Mesendoderm (in vitro differentiated cells): ENCODE results near the gene ETV2.

Source experiments
- DNase-seq: peaks from one replicate; pipeline ENCODE4 v3.0.0; 2013
- H2AK5ac ChIP-seq: 2 replicates; pipeline ENCODE4 v1.6.1; 2013; ENCODE audit warnings: low read length, inconsistent platforms
- H2BK120ac ChIP-seq: 2 replicates; pipeline ENCODE4 v1.6.1; 2013; ENCODE audit warnings: low read depth, mild to moderate bottlenecking, low read length, moderate library complexity, mixed read lengths
- H2BK15ac ChIP-seq: replicated peaks from 2 replicates; pipeline ENCODE4 v1.6.1; 2013; ENCODE audit warnings: low read depth, mild to moderate bottlenecking, moderate library complexity
- H2BK5ac ChIP-seq: 2 replicates; pipeline ENCODE4 v1.6.1; 2013; ENCODE audit warnings: low read length, inconsistent platforms
- H3K18ac ChIP-seq: 2 replicates; pipeline ENCODE4 v1.6.1; 2013; ENCODE audit warnings: mild to moderate bottlenecking, low read length, mixed read lengths
- H3K23ac ChIP-seq: one replicate; pipeline ENCODE4 v1.6.1; 2013; ENCODE audit warnings: low read length
- H3K27ac ChIP-seq: 2 replicates; pipeline ENCODE4 v1.5.1; 2013; ENCODE audit warnings: low read depth, mild to moderate bottlenecking, inconsistent platforms, low read length, moderate library complexity
- H3K27me3 ChIP-seq: 2 replicates; pipeline ENCODE4 v1.6.1; 2013; ENCODE audit warnings: low read length, control low read depth, mild to moderate bottlenecking, inconsistent platforms; ENCODE audit not compliant: insufficient read depth, poor library complexity
- H3K36me3 ChIP-seq: 2 replicates; pipeline ENCODE4 v1.6.1; 2013; ENCODE audit warnings: low read length, inconsistent platforms; ENCODE audit not compliant: control insufficient read depth, insufficient read depth
- H3K4ac ChIP-seq: one replicate; pipeline ENCODE4 v1.6.1; 2013; ENCODE audit warnings: low read depth, mild to moderate bottlenecking, low read length, moderate library complexity
- H3K4me1 ChIP-seq: 2 replicates; pipeline ENCODE4 v1.6.1; 2013; ENCODE audit warnings: low read depth, low read length, inconsistent platforms; ENCODE audit not compliant: control insufficient read depth
- H3K4me2 ChIP-seq: 2 replicates; pipeline ENCODE4 v1.6.1; 2013; ENCODE audit warnings: low read length
- H3K4me3 ChIP-seq: 2 replicates; pipeline ENCODE4 v1.5.1; 2013; ENCODE audit warnings: mild to moderate bottlenecking, low read length
- H3K56ac ChIP-seq: one replicate; pipeline ENCODE4 v1.6.1; 2013; ENCODE audit warnings: low read length
- H3K79me1 ChIP-seq: 2 replicates; pipeline ENCODE4 v1.6.1; 2013; ENCODE audit warnings: low read length, inconsistent platforms
- H3K79me2 ChIP-seq: 2 replicates; pipeline ENCODE4 v1.6.1; 2013; ENCODE audit warnings: mild to moderate bottlenecking, low read length; ENCODE audit not compliant: control insufficient read depth, insufficient read depth
- H3K9ac ChIP-seq: 2 replicates; pipeline ENCODE4 v1.6.1; 2013; ENCODE audit warnings: low read length, inconsistent platforms
- H4K5ac ChIP-seq: one replicate; pipeline ENCODE4 v1.6.1; 2013; ENCODE audit warnings: low read length
- H4K8ac ChIP-seq: one replicate; pipeline ENCODE4 v1.6.1; 2013; ENCODE audit warnings: low read depth, mild to moderate bottlenecking, control low read depth, low read length, moderate library complexity
- WGBS: extraction: QIAGEN DNeasy Blood & Tissue Kit; methylation state at CpG from one replicate; pipeline ENCODE4 v1.1.7; 2013; ENCODE audit warnings: low lambda C conversion rate, missing lambda C conversion rate; ENCODE audit not compliant: insufficient coverage; ENCODE audit errors: extremely low coverage; 5-methylcytosine and 5-hydroxymethylcytosine counted together

The ETV2 gene

DNA sequence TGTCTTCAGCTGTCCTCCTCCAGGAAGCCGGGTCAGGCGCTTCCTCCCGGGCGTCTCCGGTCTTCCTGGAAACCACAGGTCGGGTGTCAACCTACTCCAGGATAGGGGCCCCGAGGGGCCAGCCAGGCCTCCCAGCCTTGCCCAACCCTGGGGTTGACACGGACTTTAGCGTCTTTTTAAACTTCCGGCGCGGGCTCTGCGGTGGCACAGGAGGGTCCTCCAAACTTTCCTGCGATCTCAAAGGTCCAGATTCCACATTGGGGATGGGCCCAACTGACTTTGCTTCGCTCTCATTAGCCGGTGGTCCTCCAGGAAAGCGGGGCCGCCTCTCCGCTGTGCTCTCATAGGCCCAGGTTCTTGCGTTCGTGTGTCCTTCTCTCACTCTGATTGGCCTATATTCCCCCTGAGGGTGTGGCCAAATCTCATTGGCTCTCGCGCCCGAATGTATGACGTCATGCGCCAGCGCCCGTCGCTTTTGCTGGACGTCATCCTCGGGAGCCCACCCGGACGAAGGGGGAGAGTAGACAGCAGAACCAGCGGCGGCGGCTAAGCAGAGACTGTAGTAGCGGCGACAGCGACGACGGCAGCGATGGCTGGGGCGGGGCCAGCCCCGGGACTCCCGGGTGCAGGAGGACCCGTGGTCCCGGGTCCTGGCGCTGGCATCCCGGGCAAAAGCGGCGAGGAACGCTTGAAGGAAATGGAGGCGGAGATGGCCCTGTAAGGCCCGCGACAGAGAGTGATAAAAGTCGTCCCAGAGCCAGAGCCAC lies 12.8 kb upstream of the ETV2 start, which contains the start of gene RBM42:
Gene RBM42 (plus strand): TSS at position 472 of the 767 bp plus-strand sequence. CDS start 118 bp downstream, at position 590.
- H2BK120ac ChIP-seq = no peak within 1 kb of the TSS
- H3K27me3 ChIP-seq = no peaks in the 10 kb centered on the region
- no peak within 1 kb of the TSS for H2BK15ac ChIP-seq
- H3K79me1 ChIP-seq = peaks cover 2% of the 10 kb centered on the region
- peak within 1 kb of the TSS; percentile 83 for H3K18ac ChIP-seq
- peak; percentile 100 for DNase-seq
- peak within 1 kb of the TSS; percentile 86 for H3K4me2 ChIP-seq
- no peak within 1 kb of the TSS for H2BK5ac ChIP-seq
- peaks cover 7% of the 10 kb centered on the region for H3K36me3 ChIP-seq
- no CpG with 5 or more reads among the region's 56 CpGs for WGBS
- H3K79me2 ChIP-seq = peaks cover 2% of the 10 kb centered on the region
- H3K4ac ChIP-seq = peak within 1 kb of the TSS; percentile 77
- H3K56ac ChIP-seq = peak within 1 kb of the TSS; percentile 89
- no peaks in the 10 kb centered on the region for H3K4me1 ChIP-seq
- no peak within 1 kb of the TSS for H4K5ac ChIP-seq
- peak within 1 kb of the TSS; percentile 96 for H3K4me3 ChIP-seq
- H3K9ac ChIP-seq = peak within 1 kb of the TSS; percentile 88
- H2AK5ac ChIP-seq = no peak within 1 kb of the TSS
- no peak within 1 kb of the TSS for H4K8ac ChIP-seq
- H3K23ac ChIP-seq = no peak within 1 kb of the TSS
- peak within 1 kb of the TSS; percentile 72 for H3K27ac ChIP-seq

DNA sequence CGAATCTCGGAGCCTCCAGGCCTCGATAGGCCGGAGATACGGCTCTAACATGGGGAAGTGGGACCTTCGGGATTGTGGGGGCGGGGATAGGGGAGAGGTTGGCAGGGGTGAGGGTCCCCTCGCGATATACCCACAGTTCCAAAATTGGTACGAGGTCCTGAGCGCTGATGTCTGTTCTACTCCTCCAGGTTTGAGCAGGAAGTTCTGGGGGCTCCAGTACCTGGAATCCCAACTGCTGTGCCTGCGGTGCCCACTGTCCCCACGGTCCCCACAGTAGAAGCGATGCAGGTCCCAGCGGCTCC lies 12.3 kb upstream of the ETV2 start:
- H3K56ac ChIP-seq = peak overlapping the region; percentile 89
- no peak overlapping the region for H2AK5ac ChIP-seq
- peak overlapping the region; percentile 77 for H3K4ac ChIP-seq
- no peak for DNase-seq
- H3K79me1 ChIP-seq = peaks cover 2% of the 10 kb centered on the region
- H2BK15ac ChIP-seq = no peak overlapping the region
- no CpG with 5 or more reads among the region's 15 CpGs for WGBS
- peak overlapping the region; percentile 96 for H3K4me3 ChIP-seq
- H3K9ac ChIP-seq = peak overlapping the region; percentile 88
- H3K36me3 ChIP-seq = peaks cover 8% of the 10 kb centered on the region
- no peak overlapping the region for H2BK5ac ChIP-seq
- no peak overlapping the region for H3K27ac ChIP-seq
- H3K27me3 ChIP-seq = no peaks in the 10 kb centered on the region
- H3K4me1 ChIP-seq = no peaks in the 10 kb centered on the region
- H4K5ac ChIP-seq = no peak overlapping the region
- H3K23ac ChIP-seq = no peak overlapping the region
- peak overlapping the region; percentile 44 for H3K18ac ChIP-seq
- H2BK120ac ChIP-seq = no peak overlapping the region
- H3K4me2 ChIP-seq = peak overlapping the region; percentile 86
- H3K79me2 ChIP-seq = peaks cover 2% of the 10 kb centered on the region
- H4K8ac ChIP-seq = no peak overlapping the region

DNA sequence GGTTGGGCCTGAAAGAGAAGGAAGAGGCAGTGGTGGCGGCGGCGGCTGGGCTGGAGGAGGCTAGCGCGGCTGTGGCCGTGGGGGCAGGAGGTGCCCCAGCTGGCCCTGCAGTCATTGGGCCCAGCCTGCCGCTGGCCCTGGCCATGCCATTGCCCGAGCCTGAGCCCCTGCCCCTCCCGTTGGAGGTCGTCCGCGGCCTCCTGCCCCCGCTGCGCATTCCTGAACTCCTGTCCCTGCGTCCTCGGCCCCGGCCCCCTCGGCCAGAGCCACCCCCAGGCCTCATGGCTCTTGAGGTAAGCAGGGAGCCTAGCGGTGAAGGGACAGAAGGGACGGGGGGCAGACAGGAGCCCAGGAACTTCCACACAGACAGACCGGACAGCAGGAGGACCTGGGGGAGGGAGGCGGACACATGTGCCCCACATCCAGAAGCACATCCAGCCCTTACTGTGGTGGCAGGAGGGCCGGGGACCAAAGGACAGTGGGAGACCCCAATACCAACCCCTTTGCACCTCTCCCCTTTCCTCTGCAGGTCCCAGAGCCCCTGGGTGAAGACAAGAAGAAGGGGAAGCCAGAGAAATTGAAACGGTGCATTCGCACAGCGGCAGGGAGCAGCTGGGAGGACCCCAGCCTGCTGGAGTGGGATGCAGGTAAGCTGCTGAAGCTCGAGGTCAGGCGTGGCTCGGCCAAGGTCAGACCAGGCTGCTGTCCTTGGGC lies 7.7 kb upstream of the ETV2 start:
- Histone ChIP-seq H3K4me3 (no peak overlapping the region), H2BK15ac (no peak overlapping the region), H2BK120ac (no peak overlapping the region), H3K4me1 (no peaks in the 10 kb centered on the region), H3K4ac (no peak overlapping the region), H3K18ac (no peak overlapping the region), H2AK5ac (no peak overlapping the region), H4K8ac (no peak overlapping the region), H4K5ac (no peak overlapping the region), H3K27ac (no peak overlapping the region), H3K23ac (no peak overlapping the region), H2BK5ac (no peak overlapping the region), H3K4me2 (no peak overlapping the region), H3K36me3 (peaks cover 14% of the 10 kb centered on the region), H3K27me3 (no peaks in the 10 kb centered on the region), H3K79me2 (peaks cover 2% of the 10 kb centered on the region), H3K56ac (no peak overlapping the region), H3K79me1 (peaks cover 2% of the 10 kb centered on the region), H3K9ac (no peak overlapping the region)
- no peak for DNase-seq
- WGBS = no CpG with 5 or more reads among the region's 29 CpGs

DNA sequence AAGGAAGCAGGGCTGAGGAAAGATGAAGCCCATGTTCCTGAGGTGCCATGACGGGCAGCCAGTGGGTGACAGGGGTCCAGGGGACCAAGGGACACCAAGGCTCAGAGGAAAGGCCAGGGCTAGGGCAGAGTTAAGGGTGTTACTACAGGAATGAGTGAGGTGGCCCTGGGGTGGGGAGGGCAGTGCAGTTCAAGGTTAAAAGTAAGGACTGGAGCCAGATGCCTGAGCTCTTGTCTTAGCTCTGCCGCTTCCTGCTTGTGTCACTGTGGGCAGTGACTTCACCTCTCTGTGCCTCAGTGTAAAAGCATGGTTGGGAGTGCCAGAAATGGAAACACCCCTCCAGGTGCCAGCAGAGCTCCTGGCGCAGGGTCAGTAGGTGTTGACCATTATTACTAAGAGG lies 4.9 kb upstream of the ETV2 start:
- H3K4ac ChIP-seq = no peak overlapping the region
- no peak overlapping the region for H2BK120ac ChIP-seq
- no peak overlapping the region for H2BK5ac ChIP-seq
- H3K27ac ChIP-seq = no peak overlapping the region
- no peak overlapping the region for H3K56ac ChIP-seq
- H3K36me3 ChIP-seq = peaks cover 8% of the 10 kb centered on the region
- H3K79me1 ChIP-seq = no peaks in the 10 kb centered on the region
- no peak overlapping the region for H3K18ac ChIP-seq
- H3K4me2 ChIP-seq = no peak overlapping the region
- H3K23ac ChIP-seq = no peak overlapping the region
- WGBS = no CpG with 5 or more reads among the region's 3 CpGs
- H3K27me3 ChIP-seq = no peaks in the 10 kb centered on the region
- no peak overlapping the region for H2AK5ac ChIP-seq
- H4K5ac ChIP-seq = no peak overlapping the region
- no peaks in the 10 kb centered on the region for H3K79me2 ChIP-seq
- H3K9ac ChIP-seq = no peak overlapping the region
- peaks cover 5% of the 10 kb centered on the region for H3K4me1 ChIP-seq
- H2BK15ac ChIP-seq = no peak overlapping the region
- no peak overlapping the region for H3K4me3 ChIP-seq
- DNase-seq = no peak
- no peak overlapping the region for H4K8ac ChIP-seq

DNA sequence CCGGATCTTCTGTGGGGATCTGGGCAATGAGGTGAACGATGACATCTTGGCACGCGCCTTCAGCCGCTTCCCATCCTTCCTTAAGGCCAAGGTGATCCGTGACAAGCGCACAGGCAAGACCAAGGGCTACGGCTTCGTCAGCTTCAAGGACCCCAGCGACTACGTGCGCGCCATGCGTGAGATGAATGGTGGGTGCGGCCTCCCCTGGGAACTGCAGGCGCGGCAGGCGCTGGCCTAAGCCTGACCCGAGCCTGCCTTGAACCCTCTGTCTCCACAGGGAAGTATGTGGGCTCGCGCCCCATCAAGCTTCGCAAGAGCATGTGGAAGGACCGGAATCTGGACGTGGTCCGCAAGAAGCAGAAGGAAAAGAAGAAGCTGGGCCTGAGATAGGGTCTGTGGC lies 4.4 kb upstream of the ETV2 start:
- no peak overlapping the region for H3K18ac ChIP-seq
- H3K56ac ChIP-seq = no peak overlapping the region
- no peak overlapping the region for H3K4me3 ChIP-seq
- H3K79me2 ChIP-seq = no peaks in the 10 kb centered on the region
- no peak overlapping the region for H4K5ac ChIP-seq
- H3K4ac ChIP-seq = no peak overlapping the region
- H4K8ac ChIP-seq = no peak overlapping the region
- H3K4me2 ChIP-seq = no peak overlapping the region
- no peak overlapping the region for H3K27ac ChIP-seq
- no peak overlapping the region for H2AK5ac ChIP-seq
- no peak overlapping the region for H3K23ac ChIP-seq
- no peak for DNase-seq
- no peak overlapping the region for H2BK5ac ChIP-seq
- no peak overlapping the region for H2BK15ac ChIP-seq
- H2BK120ac ChIP-seq = no peak overlapping the region
- H3K27me3 ChIP-seq = no peaks in the 10 kb centered on the region
- no CpG with 5 or more reads among the region's 25 CpGs for WGBS
- no peak overlapping the region for H3K9ac ChIP-seq
- peaks cover 7% of the 10 kb centered on the region for H3K36me3 ChIP-seq
- peaks cover 8% of the 10 kb centered on the region for H3K4me1 ChIP-seq
- no peaks in the 10 kb centered on the region for H3K79me1 ChIP-seq
